GM21367 (cell line): ENCODE data around the gene G0S2.

Source experiments
- ATAC-seq: cut with Tn5 transposase; IDR thresholded peaks from one replicate; pipeline ENCODE4 v1.9.1; 2021; ENCODE audit not compliant: unreplicated experiment

G0S2 gene

GRCh38 chr1:209674957-209675564 is at the start of gene G0S2:
Gene G0S2, plus strand, starts transcription at chr1:209675412. Its CDS starts 273 bp downstream, at chr1:209675685.
- ATAC-seq: no peak

- ATAC-seq: no peak
Observed at GRCh38 chr1:209625791-209626285, 49.4 kb upstream of the G0S2 start.

- ATAC-seq: no peak
Observed at GRCh38 chr1:209626346-209627026, 48.7 kb upstream of the G0S2 start.

GRCh38 chr1:209627027-209627731 is 48.0 kb upstream of the G0S2 start:
- no peak for ATAC-seq

- peak; percentile 75 for ATAC-seq
Observed at GRCh38 chr1:209627732-209628196, 47.4 kb upstream of the G0S2 start.

- ATAC-seq: no peak
Observed at GRCh38 chr1:209628618-209629299, 46.5 kb upstream of the G0S2 start.

GRCh38 chr1:209629621-209630382 is 45.4 kb upstream of the G0S2 start:
- no peak for ATAC-seq

GRCh38 chr1:209630383-209631225 is 44.6 kb upstream of the G0S2 start:
- no peak for ATAC-seq

- no peak for ATAC-seq
Observed at GRCh38 chr1:209633335-209633997, 41.7 kb upstream of the G0S2 start.

GRCh38 chr1:209634005-209634737 is 41.0 kb upstream of the G0S2 start:
- ATAC-seq: no peak

- no peak for ATAC-seq
Observed at GRCh38 chr1:209635850-209636249, 39.4 kb upstream of the G0S2 start.

GRCh38 chr1:209641832-209642172 is 33.4 kb upstream of the G0S2 start:
- ATAC-seq: no peak

- ATAC-seq: no peak
Observed at GRCh38 chr1:209642816-209643215, 32.4 kb upstream of the G0S2 start.

GRCh38 chr1:209643285-209644020 is 31.8 kb upstream of the G0S2 start:
- no peak for ATAC-seq

- ATAC-seq: no peak
Observed at GRCh38 chr1:209645574-209646452, 29.4 kb upstream of the G0S2 start.

GRCh38 chr1:209646558-209646957 is 28.7 kb upstream of the G0S2 start:
- ATAC-seq: no peak

GRCh38 chr1:209647156-209647555 is 28.1 kb upstream of the G0S2 start:
- no peak for ATAC-seq
